GM15510 (cell line): Measurements from ENCODE around the gene ITFG2.

Experiments used
- POLR2A ChIP-seq: IDR thresholded peaks from 3 replicates; pipeline ENCODE4 v1.6.1; 2011; ENCODE audit warnings: borderline replicate concordance; ENCODE audit not compliant: insufficient read length; ENCODE audit errors: extremely low read depth

ITFG2 gene

DNA sequence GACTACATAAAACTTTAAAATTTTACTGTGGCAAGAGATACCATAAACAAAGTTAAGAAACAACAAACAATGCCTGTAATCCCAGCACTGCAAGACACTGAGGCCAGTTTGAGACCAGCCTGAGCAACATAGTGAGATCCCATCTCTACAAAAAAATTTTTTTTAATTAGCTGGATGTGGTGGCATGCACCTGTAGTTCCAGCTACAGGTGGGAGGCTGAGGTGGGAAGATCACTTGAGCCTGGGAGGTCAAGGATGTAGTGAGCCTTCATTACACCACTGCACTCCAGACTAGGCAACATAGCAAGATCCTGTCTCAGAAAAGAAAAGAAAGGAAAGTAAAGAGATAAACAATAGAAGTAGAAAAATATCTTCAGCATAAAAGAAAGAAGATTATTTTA, 47.7 kb downstream of the ITFG2 start:
- no peak for TF ChIP-seq POLR2A

DNA sequence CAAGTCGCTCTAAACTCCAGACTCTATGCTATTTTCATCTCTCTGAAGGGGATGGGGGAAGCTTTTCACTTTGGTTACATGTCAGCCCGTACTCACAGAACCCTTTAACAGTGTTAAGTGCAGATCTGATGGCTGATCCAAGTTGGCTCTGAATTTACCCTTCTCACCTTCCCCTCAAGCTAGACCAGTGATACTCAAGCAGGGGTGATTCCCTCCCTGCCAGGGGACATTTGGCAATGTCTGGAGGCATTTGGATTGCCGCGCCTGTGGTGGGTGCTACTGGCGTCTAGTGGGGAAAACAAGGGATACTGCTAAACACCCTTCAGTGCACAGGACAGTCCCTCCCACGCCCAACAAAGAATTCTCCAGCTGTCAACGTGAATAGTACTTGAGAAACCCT, 50.4 kb downstream of the ITFG2 start:
- no peak for TF ChIP-seq POLR2A

DNA sequence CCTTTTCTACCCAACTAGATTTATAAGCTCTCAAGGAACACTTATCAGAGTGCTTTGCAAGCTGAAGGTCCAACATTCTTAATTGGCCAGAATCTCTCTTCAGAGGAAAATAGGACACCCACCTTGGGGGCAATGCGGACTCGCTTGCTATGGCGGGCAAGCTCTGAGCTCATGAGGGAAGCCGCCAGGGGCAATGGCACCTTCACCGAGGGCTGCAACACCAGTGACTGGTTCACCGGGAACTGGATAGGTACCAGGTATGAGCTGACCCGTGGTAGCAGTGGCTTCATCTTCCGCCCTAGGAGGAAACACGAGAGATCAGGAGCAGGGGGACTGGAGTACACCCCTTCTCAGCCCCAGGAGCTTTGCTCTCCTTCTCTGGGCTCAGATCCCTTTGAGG, 51.7 kb downstream of the ITFG2 start:
- TF ChIP-seq POLR2A = no peak
